ENCODE measurements around the gene CYB561.
"Not testable (repeated sequence)": the region's sequence is repeated elsewhere in the genome, so short reads cannot be mapped to it uniquely, and the experiment has no call there.

CYB561 gene

GRCh38 chr17:63475491-63476412 is 29.6 kb upstream of the CYB561 start:
- no peak for TF ChIP-seq CTCF (IDR thresholded peaks at IDR 0.05; ENCODE audit: insufficient read depth, low read depth, low read length, missing control alignments)
- DNase-seq (ENCODE audit: low read depth) = no peak
- H3K4me3 ChIP-seq (ENCODE audit: low read length) = no peak overlapping the region

- no peak for DNase-seq (ENCODE audit: low read depth)
- H3K4me3 ChIP-seq (ENCODE audit: low read length) = no peak overlapping the region
- TF ChIP-seq CTCF (IDR thresholded peaks at IDR 0.05; ENCODE audit: insufficient read depth, low read depth, low read length, missing control alignments) = no peak
Measured at GRCh38 chr17:63474586-63475460, 28.7 kb upstream of the CYB561 start.

- no peak overlapping the region for H3K4me3 ChIP-seq (ENCODE audit: low read length)
- DNase-seq (ENCODE audit: low read depth) = no peak
- TF ChIP-seq CTCF (IDR thresholded peaks at IDR 0.05; ENCODE audit: insufficient read depth, low read depth, low read length, missing control alignments) = no peak
Measured at GRCh38 chr17:63474174-63474573, 28.1 kb upstream of the CYB561 start.

- not testable (repeated sequence) for H3K4me3 ChIP-seq (ENCODE audit: low read length); DNase-seq (ENCODE audit: low read depth)
Measured at GRCh38 chr17:63468099-63468498, 22.0 kb upstream of the CYB561 start.

GRCh38 chr17:63464691-63465236 is 18.7 kb upstream of the CYB561 start:
- H3K4me3 ChIP-seq (ENCODE audit: low read length) = no peak overlapping the region
- no peak for TF ChIP-seq CTCF (IDR thresholded peaks at IDR 0.05; ENCODE audit: insufficient read depth, low read depth, low read length, missing control alignments)
- no peak for DNase-seq (ENCODE audit: low read depth)

- TF ChIP-seq CTCF (IDR thresholded peaks at IDR 0.05; ENCODE audit: insufficient read depth, low read depth, low read length, missing control alignments) = no peak
- H3K4me3 ChIP-seq (ENCODE audit: low read length) = no peak overlapping the region
- no peak for DNase-seq (ENCODE audit: low read depth)
Measured at GRCh38 chr17:63463771-63464170, 17.7 kb upstream of the CYB561 start.

GRCh38 chr17:63460018-63460417 is 13.9 kb upstream of the CYB561 start:
- no peak for TF ChIP-seq CTCF (IDR thresholded peaks at IDR 0.05; ENCODE audit: insufficient read depth, low read depth, low read length, missing control alignments)
- H3K4me3 ChIP-seq (ENCODE audit: low read length) = no peak overlapping the region
- DNase-seq (ENCODE audit: low read depth) = no peak
